ENCODE results near the gene STX8. TPM values are rescaled to one million over a fixed set of nuclear protein-coding genes. Genes with fewer than 3 reads are reported as not detected.
"Not testable (repeated sequence)": the region's sequence is repeated elsewhere in the genome, so short reads cannot be mapped to it uniquely, and the experiment has no call there.

STX8 gene, protein sequence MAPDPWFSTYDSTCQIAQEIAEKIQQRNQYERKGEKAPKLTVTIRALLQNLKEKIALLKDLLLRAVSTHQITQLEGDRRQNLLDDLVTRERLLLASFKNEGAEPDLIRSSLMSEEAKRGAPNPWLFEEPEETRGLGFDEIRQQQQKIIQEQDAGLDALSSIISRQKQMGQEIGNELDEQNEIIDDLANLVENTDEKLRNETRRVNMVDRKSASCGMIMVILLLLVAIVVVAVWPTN
- 13.5 TPM for polyA plus RNA-seq (2012; ENCODE audit: insufficient read depth, insufficient read length, low read depth)

DNA sequence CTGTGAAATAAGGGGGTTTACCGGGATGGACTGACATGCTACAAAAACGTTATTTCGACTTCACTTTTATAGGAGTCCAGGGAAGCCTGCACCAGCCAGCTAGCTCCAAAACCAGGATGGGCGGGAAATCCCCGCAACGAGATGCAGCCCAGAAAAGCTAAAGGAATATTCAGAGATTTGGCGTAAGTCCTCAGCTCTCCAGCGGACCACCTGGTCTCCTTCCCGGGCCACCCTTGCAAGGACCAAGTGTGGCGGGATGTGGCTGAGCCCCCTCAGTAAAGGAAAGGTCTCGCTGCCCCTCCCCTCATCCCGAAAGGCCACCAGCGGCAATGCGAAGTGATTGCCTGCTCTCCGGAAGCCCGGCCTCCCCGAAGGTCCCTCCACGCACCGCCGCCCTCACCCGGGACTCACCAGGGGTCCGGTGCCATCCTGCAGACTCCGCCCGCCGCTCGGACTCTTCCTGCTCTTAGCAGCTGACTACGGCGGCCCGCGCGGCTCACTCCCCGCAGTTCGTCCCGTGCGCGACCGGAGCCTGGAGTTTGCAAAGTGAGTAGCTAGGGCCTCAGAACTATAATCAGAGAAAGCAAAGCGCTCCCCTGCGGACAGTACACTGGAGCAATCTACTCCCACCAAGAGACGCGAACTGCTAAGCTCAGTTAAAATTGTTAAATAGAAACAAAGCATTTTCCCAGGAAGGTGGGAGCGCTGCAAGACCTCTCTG lies at the start of gene STX8:
Gene STX8 (minus strand): TSS at position 440 of the 721 bp plus-strand sequence. CDS start 12 bp downstream, at position 428.
- Histone ChIP-seq H3K27me3 (no peaks in the 10 kb centered on the region), H3K4me3 (ENCODE audit: low read depth, low read length) (peak within 1 kb of the TSS; percentile 71), H3K4me1 (no peaks in the 10 kb centered on the region), H3K9me3 (no peaks in the 10 kb centered on the region), H3K36me3 (no peaks in the 10 kb centered on the region)
- TF ChIP-seq, protein P1, sequence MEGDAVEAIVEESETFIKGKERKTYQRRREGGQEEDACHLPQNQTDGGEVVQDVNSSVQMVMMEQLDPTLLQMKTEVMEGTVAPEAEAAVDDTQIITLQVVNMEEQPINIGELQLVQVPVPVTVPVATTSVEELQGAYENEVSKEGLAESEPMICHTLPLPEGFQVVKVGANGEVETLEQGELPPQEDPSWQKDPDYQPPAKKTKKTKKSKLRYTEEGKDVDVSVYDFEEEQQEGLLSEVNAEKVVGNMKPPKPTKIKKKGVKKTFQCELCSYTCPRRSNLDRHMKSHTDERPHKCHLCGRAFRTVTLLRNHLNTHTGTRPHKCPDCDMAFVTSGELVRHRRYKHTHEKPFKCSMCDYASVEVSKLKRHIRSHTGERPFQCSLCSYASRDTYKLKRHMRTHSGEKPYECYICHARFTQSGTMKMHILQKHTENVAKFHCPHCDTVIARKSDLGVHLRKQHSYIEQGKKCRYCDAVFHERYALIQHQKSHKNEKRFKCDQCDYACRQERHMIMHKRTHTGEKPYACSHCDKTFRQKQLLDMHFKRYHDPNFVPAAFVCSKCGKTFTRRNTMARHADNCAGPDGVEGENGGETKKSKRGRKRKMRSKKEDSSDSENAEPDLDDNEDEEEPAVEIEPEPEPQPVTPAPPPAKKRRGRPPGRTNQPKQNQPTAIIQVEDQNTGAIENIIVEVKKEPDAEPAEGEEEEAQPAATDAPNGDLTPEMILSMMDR (IDR thresholded peaks at IDR 0.05; ENCODE audit: low read depth, low read length) = no peak
- DNase-seq = peak; percentile 81

DNA sequence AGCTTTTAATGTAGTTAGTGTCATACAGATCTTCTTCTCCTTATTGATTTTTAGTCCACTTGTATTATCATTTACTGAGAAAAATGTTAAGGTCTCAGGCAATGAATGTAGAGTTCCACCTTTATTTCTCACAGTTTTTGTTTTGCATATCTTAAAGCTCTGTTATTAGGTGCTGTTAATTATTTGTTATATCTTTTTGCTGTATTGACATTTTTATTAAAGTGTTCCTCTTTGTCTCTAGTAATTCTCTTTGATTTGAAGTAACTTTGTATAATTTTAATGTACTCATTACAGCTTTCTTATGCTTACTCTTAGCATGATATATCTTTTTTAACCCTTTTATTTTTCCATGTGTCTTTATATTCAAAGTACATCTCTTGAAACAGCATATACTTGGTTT lies 47.3 kb upstream of the STX8 start:
- no peaks in the 10 kb centered on the region for H3K9me3 ChIP-seq
- H3K4me3 ChIP-seq (ENCODE audit: low read depth, low read length) = no peak overlapping the region
- TF ChIP-seq, protein P1 (IDR thresholded peaks at IDR 0.05; ENCODE audit: low read depth, low read length) = no peak
- DNase-seq = no peak
- H3K36me3 ChIP-seq = no peaks in the 10 kb centered on the region
- no peaks in the 10 kb centered on the region for H3K27me3 ChIP-seq
- no peaks in the 10 kb centered on the region for H3K4me1 ChIP-seq

DNA sequence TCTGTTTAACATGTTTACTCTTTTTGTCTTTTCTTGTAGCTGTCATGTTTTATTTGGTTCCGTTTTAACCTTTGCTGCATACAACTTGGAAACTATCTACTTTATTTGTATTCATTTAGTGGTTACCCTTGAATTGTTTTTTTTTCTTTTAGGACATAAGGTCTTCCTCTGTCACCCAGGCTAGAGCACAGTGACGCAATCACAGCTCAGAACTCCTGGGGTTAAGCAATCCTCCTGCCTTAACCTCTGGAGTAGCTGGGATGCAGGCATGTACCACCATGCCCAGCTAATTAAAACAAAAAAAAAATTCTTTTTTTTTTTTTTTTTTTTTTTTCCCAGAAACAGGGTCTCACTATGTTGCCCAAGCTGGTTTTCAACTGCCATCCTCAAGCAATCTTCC lies 39.9 kb upstream of the STX8 start:
- no peak overlapping the region for H3K4me3 ChIP-seq (ENCODE audit: low read depth, low read length)
- no peak for DNase-seq

DNA sequence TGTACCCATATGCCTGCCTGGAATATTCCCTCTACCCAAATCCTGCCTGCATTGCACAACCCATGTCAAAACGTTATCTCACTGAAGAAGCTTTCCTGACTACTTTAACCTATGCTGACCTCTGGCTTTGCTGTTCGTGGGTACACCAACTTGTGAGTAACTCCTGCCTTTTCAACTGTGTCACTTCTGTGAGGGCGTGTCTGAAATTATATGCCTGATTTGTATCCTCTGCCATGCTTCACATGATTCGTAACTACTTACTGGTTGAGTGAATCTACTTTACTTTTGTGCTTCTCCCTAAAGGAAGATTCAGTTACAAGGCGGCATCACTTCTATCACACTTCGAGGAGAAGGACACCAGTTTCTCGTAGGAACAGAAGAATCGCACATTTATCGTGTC lies 36.4 kb upstream of the STX8 start:
- DNase-seq = no peak
- Histone ChIP-seq H3K9me3 (no peaks in the 10 kb centered on the region), H3K36me3 (no peaks in the 10 kb centered on the region), H3K4me3 (ENCODE audit: low read depth, low read length) (no peak overlapping the region), H3K4me1 (no peaks in the 10 kb centered on the region), H3K27me3 (no peaks in the 10 kb centered on the region)
- TF ChIP-seq, protein P1 (IDR thresholded peaks at IDR 0.05; ENCODE audit: low read depth, low read length) = no peak

More for the DNA sequence above, 39.9 kb upstream of the STX8 start:
- TF ChIP-seq, protein P1 (IDR thresholded peaks at IDR 0.05; ENCODE audit: low read depth, low read length) = no peak
- no peaks in the 10 kb centered on the region for H3K9me3 ChIP-seq
- no peaks in the 10 kb centered on the region for H3K4me1 ChIP-seq
- H3K36me3 ChIP-seq = no peaks in the 10 kb centered on the region
- H3K27me3 ChIP-seq = no peaks in the 10 kb centered on the region

DNA sequence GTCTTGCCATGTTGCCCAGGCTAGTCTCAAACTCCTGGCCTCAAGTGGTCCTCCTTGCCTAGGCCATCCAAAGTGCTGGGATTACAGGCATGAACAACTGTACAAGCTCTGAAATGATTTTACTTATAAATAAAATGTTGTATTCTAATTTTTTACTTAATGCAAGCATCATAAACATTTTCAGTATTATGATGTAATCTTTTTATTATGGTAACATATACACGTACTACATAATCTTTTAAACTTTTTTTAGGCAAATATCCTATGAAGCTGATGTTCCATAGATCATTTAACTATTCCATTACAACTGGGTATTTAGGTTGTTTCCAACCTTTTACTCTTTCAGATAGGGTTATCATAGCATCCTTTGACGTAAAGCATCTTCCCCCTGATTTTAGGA lies 35.9 kb upstream of the STX8 start:
- Histone ChIP-seq H3K27me3 (no peaks in the 10 kb centered on the region), H3K36me3 (no peaks in the 10 kb centered on the region), H3K4me3 (ENCODE audit: low read depth, low read length) (no peak overlapping the region), H3K9me3 (no peaks in the 10 kb centered on the region), H3K4me1 (no peaks in the 10 kb centered on the region)
- DNase-seq = no peak
- TF ChIP-seq, protein P1 (IDR thresholded peaks at IDR 0.05; ENCODE audit: low read depth, low read length) = no peak

DNA sequence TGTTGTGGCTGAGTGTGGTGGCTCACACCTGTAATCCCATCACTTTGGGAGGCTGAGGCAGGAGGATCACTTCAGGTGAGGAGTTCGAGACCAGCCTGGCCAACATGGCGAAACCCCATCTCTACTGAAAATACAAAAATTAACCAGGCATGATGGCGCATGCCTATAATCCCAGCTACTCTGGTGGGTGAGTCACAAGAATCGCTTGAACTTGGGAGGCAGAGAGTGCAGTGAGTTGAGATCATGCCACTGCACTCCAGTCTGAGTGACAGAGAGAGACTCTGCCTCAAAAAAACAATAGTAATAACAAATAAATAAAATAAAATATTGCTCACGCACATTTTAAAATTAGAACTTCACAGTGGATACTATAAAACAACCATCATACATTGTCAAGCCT lies 31.4 kb upstream of the STX8 start:
- H3K9me3 ChIP-seq; H3K36me3 ChIP-seq; H3K4me3 ChIP-seq (ENCODE audit: low read depth, low read length); H3K27me3 ChIP-seq; DNase-seq; H3K4me1 ChIP-seq: not testable (repeated sequence)
